HG03457 (cell line): ENCODE data around the gene DSCAML1.
"Not testable (repeated sequence)": the region's sequence is repeated elsewhere in the genome, so short reads cannot be mapped to it uniquely, and the experiment has no call there.

Experiments
- ATAC-seq: cut with Tn5 transposase; IDR thresholded peaks from one replicate; pipeline ENCODE4 v1.9.1; 2021; ENCODE audit warnings: moderate number of reproducible peaks; ENCODE audit not compliant: unreplicated experiment

DSCAML1 gene

GRCh38 chr11:117398618-117399017 lies 398.4 kb downstream of the DSCAML1 start:
- not testable (repeated sequence) for ATAC-seq

- no peak for ATAC-seq
Measured at GRCh38 chr11:117396970-117397369, 400.0 kb downstream of the DSCAML1 start.

- no peak for ATAC-seq
Measured at GRCh38 chr11:117395476-117395875, 401.5 kb downstream of the DSCAML1 start.

GRCh38 chr11:117394221-117394925 lies 402.6 kb downstream of the DSCAML1 start:
- ATAC-seq, result no peak

DNA sequence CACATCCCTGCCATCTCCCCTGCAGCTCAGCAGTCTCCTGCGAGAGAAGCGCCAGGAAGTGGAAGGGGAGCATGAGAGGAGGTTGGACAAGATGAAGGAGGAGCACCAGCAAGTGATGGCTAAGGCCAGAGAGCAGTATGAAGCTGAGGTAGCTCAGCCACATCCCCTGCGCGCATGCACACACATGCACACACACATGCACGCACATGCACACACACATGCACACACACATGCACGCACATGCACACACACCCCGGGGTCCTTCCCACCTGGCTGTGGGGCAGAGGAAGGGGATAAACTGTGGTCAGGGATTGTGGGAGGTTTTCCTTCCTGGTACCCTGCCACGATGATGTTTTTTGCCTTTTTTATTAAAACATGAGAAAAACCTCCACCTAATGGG lies 404.0 kb downstream of the DSCAML1 start:
- ATAC-seq, result no peak

- no peak for ATAC-seq
Measured at GRCh38 chr11:117392001-117392690, 404.9 kb downstream of the DSCAML1 start.

DNA sequence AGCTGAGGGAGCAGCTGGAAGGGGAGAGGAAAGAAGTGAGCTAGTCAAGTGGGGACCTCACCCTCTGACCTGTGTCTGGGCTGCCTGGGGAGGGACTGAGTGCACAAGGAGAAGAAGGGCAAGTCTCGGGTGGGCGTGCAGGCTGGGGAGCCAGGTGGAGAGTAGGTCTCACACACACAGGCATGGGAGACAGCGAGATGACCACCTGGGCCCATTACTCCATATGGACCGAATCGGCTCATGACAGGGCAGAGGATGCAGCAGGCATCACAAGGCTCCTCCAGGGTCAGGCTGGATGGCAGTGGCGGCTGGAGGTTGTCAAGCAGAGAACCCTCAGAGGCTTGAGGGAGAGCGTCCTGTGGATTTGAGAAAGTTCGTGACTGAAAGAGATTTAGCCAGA lies 405.8 kb downstream of the DSCAML1 start:
- no peak for ATAC-seq

GRCh38 chr11:117390743-117391142 lies 406.3 kb downstream of the DSCAML1 start:
- ATAC-seq, result no peak

DNA sequence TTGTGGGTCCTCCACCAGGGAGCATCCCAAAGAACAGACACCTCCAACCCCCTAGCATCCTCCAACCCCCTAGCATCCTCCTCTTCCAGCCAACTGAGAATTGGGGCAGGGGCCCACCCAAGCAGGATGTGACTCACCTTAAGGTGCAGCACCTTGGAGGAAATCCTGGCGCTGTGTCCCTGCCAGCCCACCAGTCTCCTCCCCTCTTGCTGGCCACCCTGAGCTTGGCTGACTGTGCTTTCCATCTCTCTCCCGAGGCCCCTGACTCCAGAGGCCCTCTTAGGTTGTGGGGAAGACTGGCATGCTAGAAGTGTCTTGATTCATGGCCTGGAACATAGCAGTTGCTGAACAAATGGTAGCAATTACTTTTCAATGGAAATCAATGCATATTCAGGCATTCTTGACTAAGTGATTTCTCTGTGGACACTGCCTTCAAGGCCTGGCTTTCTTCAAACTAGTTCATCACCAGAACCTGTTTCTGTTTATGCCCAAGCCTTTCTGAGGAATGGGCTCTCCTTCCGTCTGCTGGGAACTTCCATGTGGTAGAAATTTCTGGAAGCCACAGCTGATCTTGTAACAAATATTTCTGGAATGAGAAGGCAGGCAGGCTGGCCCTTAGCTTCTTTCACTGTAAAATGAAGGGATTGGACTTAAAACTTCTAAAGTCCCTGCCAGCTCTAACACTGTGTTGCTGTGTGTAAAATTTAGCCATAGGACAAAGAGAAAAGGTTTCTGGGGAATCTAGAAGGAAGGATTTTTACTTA lies 408.8 kb downstream of the DSCAML1 start:
- ATAC-seq, result no peak

DNA sequence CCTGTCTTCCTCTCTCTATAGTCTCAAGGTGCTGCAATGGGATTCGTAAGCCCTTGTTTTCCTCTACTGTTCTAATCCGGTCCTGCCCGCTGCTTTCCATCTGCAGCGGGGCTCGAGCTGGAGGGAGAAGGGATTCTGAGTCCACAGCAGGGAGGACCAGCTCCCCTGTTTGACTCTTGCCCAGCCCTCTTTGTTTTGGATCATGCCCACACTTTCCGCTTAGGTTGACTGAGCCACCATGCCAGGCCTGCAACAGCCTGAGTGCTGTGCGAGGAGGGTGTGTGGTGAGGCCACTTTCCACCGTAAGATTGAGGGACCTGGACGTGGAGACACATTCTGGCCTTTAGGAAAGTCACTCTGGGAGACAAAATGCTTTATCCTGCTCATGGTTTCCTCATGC lies 411.1 kb downstream of the DSCAML1 start:
- no peak for ATAC-seq

DNA sequence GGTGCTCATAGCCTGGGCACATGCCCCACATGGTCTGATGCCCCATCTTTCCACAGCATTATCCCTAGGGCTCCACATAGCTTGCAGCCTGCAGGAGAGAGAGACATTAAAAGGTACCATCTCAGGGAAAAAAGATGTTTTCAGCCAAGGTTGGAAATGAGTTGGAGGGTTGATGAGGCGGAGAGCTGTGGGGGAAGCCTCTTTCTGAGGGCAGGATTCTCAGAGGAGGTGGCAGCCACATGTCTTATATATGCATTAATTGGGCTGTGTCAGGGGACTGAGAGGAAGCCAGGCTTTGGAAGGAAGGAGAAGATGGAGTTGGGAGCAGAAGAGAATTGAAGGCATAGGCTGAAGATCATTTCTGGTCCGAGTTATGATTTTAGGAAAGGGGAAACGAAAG lies 411.5 kb downstream of the DSCAML1 start:
- ATAC-seq, result no peak

DNA sequence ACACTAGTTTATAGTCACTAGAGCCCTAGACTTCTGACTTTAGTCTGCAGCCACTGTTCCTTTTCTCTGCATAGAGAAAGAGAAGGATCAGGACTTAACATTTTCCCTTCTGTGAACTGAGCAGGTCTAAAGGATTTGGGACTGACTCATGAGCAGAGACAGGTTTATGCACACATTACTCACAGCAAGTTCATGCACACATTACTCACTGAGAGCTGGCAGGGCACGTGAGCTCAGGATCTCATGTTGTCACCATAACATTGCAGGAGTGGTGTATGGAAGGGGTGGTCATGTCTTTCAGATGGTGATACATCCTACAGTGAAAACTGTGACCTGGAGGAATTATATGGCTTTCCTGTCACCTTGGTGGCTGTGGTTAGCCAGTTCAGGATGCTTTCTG lies 413.0 kb downstream of the DSCAML1 start:
- ATAC-seq, result no peak

GRCh38 chr11:117382746-117383145 lies 414.3 kb downstream of the DSCAML1 start:
- no peak for ATAC-seq

- ATAC-seq, result no peak
Measured at GRCh38 chr11:117381481-117382387, 415.3 kb downstream of the DSCAML1 start.

DNA sequence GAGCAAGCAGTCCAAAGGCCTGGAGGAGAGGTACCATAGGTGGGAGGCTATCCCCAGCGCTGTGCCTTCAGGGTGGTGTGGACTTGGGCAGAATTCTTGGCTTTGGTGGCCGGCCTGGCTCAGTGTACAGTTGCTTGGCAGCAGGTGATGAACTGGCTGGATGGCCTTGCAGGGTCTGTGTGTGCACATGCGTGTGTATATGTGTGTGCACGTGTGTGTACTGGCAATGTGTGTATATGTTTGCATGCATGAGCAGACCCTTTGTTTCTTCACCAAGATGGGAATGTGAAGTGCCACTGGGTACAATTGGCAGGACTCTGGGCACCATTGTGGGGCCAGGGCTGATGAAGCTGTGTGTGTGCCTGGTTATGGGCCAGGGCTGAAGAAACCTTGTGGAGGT lies 416.3 kb downstream of the DSCAML1 start:
- ATAC-seq, result no peak

DNA sequence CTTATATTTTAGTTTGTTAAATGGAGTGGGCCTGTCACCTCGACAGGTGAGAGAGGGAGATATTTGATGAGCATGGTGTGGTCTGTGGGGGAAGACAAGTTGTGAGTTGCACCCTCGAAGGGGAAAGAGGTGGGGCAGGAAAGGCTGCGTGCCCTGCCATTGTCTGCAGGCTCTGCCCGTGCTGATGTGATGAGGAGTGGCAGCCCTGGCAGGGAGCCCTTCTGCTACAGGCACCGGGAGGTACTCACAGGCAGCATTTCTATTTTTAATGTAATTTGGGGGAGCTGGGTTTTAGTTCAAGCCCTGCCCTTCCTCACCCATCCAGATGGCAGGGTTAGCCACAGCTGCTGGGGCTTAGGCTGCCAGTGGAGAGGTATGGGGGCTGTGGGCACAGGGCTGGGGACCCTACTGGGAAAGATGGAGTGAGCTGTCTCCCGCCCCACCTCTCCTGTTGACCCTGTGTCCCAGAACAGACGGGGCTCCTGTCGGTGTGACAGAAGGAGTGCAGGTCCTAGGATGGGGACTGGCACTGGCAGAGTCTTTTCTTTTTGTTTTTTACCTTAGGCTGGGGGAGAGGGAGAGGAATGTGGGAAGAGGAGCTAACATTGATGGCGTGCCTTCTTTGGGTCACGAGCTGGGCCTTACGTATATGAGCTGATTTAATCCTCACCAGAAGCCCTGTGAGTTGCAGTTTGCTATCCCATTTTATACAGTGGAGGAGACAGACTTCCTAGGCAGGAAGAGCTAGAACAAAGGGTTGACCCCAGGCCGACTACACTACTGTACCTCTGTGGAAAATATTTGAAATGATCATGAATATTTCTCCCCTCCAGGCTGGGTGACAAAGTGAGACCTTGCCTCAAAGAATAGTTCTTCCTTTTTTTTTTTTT lies 417.8 kb downstream of the DSCAML1 start:
- no peak for ATAC-seq
